Lower leg skin (tissue), 4 donors: ENCODE results near the gene SPHKAP. TPM values are rescaled to one million over a fixed set of nuclear protein-coding genes. Genes with fewer than 3 reads are reported as not detected.

Source experiments
- DNase-seq, 2 donors: peaks; one replicate each; pipeline ENCODE4 v3.0.0-alpha.2; 2019; ENCODE audit warnings: low spot score in 2 of 2
- H3K4me3 ChIP-seq: fragments of 200-600 bp; sonication (generic); 2 replicates; pipeline ENCODE4 v1.5.1; 2017; ENCODE audit warnings: mild to moderate bottlenecking, low read depth; ENCODE audit not compliant: poor library complexity, severe bottlenecking
- CTCF ChIP-seq, 3 donors: fragments of 450-650 bp; IDR thresholded peaks; one replicate each; pipeline ENCODE4 v1.5.1; 2016; ENCODE audit warnings: antibody characterized with exemption in 3 of 3, mild to moderate bottlenecking in 3 of 3, moderate library complexity in 2 of 3
- POLR2A ChIP-seq, 2 donors: fragments of 450-650 bp; IDR thresholded peaks; one replicate each; pipeline ENCODE4 v1.6.1; 2016 to 2017; ENCODE audit warnings: antibody characterized with exemption in 2 of 2, mild to moderate bottlenecking in 1 of 2, moderate library complexity in 1 of 2
- WGBS, 2 donors: methylation state at CpG; one replicate each; pipeline ENCODE4 v1.1.5; 2018; 5-methylcytosine and 5-hydroxymethylcytosine counted together
- intact Hi-C: fragments of 100-400 bp; cut with DNase I; formaldehyde crosslinking; loops from one replicate; pipeline ENCODE4 v1.15.0; 2023; ENCODE audit warnings: low total_unique reads
- total RNA-seq, 4 donors: library from RNA; depleted of rRNA; stranded (reverse); fragments of >200 nt; gene quantifications; one replicate each; pipeline ENCODE4 v1.1.0, GENCODE V29; 2016

Gene SPHKAP
- total RNA-seq, 4 donors from 2014 or later: 0.05 to 0.49 (median 0.18) TPM

- TF ChIP-seq POLR2A (IDR thresholded peaks at IDR 0.05) (no peak), CTCF (IDR thresholded peaks at IDR 0.05) (no peak)
- no peak for DNase-seq
- intact Hi-C loops: no loop called here
- 71 to 72% methylated on average over 5 of the region's 5 CpGs for WGBS, 2 donors
- no peak overlapping the region for H3K4me3 ChIP-seq
Observed at GRCh38 chr2:228039752-228040534, 141.5 kb downstream of the SPHKAP start.

- WGBS, 2 donors: 48 to 72% methylated on average over 4 of the region's 4 CpGs
- no peak for TF ChIP-seq CTCF (IDR thresholded peaks at IDR 0.05)
- no peak overlapping the region for H3K4me3 ChIP-seq
- DNase-seq: no peak
- intact Hi-C loops: no loop called here
Observed at GRCh38 chr2:228038967-228039366, 142.5 kb downstream of the SPHKAP start.

GRCh38 chr2:228037915-228038314, 143.6 kb downstream of the SPHKAP start:
- TF ChIP-seq CTCF (IDR thresholded peaks at IDR 0.05) (no peak), POLR2A (IDR thresholded peaks at IDR 0.05) (no peak)
- intact Hi-C loops: no loop called here
- 45 to 56% methylated on average over 3 of the region's 3 CpGs for WGBS, 2 donors
- DNase-seq: no peak
- H3K4me3 ChIP-seq: no peak overlapping the region

GRCh38 chr2:228023619-228024018, 157.9 kb downstream of the SPHKAP start:
- no peak overlapping the region for H3K4me3 ChIP-seq
- TF ChIP-seq POLR2A (IDR thresholded peaks at IDR 0.05) (no peak), CTCF (IDR thresholded peaks at IDR 0.05) (no peak)
- DNase-seq: no peak
- 82 to 86% methylated on average over 6 of the region's 6 CpGs for WGBS, 2 donors
- intact Hi-C loops: loop anchor here (10.0 kb wide), 1 partner anchor 931 kb away; no protein-coding TSS in a partner anchor

GRCh38 chr2:228018311-228018710, 163.2 kb downstream of the SPHKAP start:
- no peak overlapping the region for H3K4me3 ChIP-seq
- TF ChIP-seq POLR2A (IDR thresholded peaks at IDR 0.05) (no peak), CTCF (IDR thresholded peaks at IDR 0.05) (no peak)
- intact Hi-C loops: no loop called here
- DNase-seq: no peak
- 86 to 88% methylated on average over 7 of the region's 7 CpGs for WGBS, 2 donors

- intact Hi-C loops: no loop called here
- no peak for DNase-seq
- TF ChIP-seq CTCF (IDR thresholded peaks at IDR 0.05) (no peak), POLR2A (IDR thresholded peaks at IDR 0.05) (no peak)
- H3K4me3 ChIP-seq: no peak overlapping the region
- WGBS, 2 donors: 86 to 89% methylated on average over 14 of the region's 14 CpGs
Observed at GRCh38 chr2:228017784-228018183, 163.7 kb downstream of the SPHKAP start.
